Heart left ventricle (tissue), 13 donors: ENCODE measurements around the gene LIPC.

ENCODE experiments used
- POLR2A ChIP-seq, 2 donors: fragments of 450-650 bp; IDR thresholded peaks; one replicate each; pipeline ENCODE4 v1.6.1; 2017; ENCODE audit warnings: antibody characterized with exemption in 2 of 2, mild to moderate bottlenecking in 2 of 2, moderate library complexity in 2 of 2
- TF ChIP-seq, protein P1 (sequence below), 12 donors: fragments of 200-600 bp; sonication (generic) in 4 of 12; IDR thresholded peaks; one replicate each; pipeline versions ENCODE4 v1.5.0 to v1.8.0; 2018 to 2022; ENCODE audit warnings: antibody characterized with exemption in 12 of 12, mild to moderate bottlenecking in 5 of 12
- donor health status: ischemic (EF 13 %, LVEDD 7.1; RV severe dilation, severe dysfunction).
- donor health status: DM: no; HTN: yes; CAD: no.
- donor health status: DM: no; HTN: no; CAD: no.
- donor health status: ischemic (EF 25% LVEDD 6.9; RV normal size, moderate dysfunction).
- donor health status: ischemic (EF 25% LVEDD 5.7; RV mildly dilated, moderate dysfunction).
- donor health status: ischemic (EF 35%, LVEDD 5.7; RV mildly dilated, moderate dysfunction).
- donor health status: nonischemic (EF 11% LVEDD 7.7; RV severe dilation, severe dysfunction).
- donor health status: DM: yes; HTN: yes; CAD: no.
- donor health status: PGD.
- donor health status: ischemic (EF 29% LVEDD 5.4; RV normal size, mild dysfunction).
- donor health status: nonischemic (EF 23%, LVEDD 6.1; RV moderate dilation, normal function).

DNA sequence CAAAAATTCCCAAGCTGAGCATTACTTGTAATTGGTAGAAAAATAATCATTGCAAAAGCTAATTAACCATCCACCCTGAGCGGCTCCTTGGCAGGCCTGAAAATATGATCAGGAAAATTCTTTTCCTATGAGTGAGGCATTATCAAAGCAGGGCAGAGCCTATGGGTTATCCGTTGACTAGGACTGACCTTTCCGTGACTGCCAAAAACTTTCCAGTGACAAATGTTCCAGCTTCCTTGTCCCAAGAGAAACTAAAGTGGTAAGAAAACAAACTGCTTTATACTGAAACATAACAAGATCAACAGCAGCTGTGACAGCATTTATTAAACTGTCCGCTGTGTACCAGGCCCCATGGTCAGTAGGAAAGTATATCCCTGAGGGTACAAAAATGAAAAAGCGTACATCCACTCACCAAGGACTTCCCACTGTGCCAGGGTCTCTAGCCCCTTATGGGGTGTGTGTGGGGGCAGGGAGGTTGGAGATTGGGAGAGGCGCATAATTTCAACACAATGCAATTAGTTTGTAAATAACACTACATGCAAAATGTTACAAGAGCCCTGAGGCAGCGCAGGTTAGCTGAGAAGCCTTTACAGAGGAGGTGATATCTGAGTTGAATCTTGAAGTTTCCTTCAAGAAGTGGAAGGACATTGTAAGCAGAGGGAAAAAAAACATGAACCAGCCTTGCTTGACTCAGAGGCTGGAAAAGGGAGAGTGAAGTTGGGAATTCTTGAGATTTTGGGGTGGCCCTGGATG lies 8.5 kb downstream of the LIPC start:
- TF ChIP-seq, protein P1, sequence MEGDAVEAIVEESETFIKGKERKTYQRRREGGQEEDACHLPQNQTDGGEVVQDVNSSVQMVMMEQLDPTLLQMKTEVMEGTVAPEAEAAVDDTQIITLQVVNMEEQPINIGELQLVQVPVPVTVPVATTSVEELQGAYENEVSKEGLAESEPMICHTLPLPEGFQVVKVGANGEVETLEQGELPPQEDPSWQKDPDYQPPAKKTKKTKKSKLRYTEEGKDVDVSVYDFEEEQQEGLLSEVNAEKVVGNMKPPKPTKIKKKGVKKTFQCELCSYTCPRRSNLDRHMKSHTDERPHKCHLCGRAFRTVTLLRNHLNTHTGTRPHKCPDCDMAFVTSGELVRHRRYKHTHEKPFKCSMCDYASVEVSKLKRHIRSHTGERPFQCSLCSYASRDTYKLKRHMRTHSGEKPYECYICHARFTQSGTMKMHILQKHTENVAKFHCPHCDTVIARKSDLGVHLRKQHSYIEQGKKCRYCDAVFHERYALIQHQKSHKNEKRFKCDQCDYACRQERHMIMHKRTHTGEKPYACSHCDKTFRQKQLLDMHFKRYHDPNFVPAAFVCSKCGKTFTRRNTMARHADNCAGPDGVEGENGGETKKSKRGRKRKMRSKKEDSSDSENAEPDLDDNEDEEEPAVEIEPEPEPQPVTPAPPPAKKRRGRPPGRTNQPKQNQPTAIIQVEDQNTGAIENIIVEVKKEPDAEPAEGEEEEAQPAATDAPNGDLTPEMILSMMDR (IDR thresholded peaks at IDR 0.05): no peak
- TF ChIP-seq POLR2A (IDR thresholded peaks at IDR 0.05): peak in 1 of 2 donors; percentile 23
